ENCODE measurements around the gene TCTN3. TPM values are rescaled to one million over a fixed set of nuclear protein-coding genes. Genes with fewer than 3 reads are reported as not detected.

The TCTN3 gene
- total RNA-seq, 1 donor from 2014 or later, result 44.3 TPM

DNA sequence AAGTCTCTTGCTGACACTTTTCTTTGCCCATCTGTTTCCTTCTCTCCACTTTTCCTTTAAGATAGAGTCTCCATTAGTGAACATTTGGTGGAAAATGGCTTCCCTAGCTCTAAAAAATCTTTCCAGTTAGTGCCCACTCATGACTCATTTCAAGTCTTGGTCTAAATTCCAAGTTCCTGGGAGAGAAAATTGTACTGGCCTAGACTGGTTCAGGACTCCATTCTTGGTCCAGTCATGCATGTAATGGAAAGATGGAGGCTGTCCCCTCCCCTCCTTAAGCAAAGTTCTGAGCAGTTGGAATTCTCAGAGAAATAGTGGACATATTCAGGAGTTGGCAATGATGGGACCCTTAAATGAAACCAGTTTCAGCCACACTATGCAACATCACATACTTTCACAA lies 33.4 kb downstream of the TCTN3 start:
- H3K4me3 ChIP-seq (ENCODE audit: insufficient read depth, low read depth, low read length), result no peak overlapping the region
- H3K4me2 ChIP-seq (ENCODE audit: low read length), result peak overlapping the region; percentile 8
- no peaks in the 10 kb centered on the region for H3K9me3 ChIP-seq (ENCODE audit: insufficient read depth, low read depth, low read length)
- H3K36me3 ChIP-seq (ENCODE audit: insufficient read depth, low read length), result no peaks in the 10 kb centered on the region
- peaks cover 17% of the 10 kb centered on the region for H3K79me2 ChIP-seq (ENCODE audit: insufficient read depth, low read length)
- no peak overlapping the region for H3K9ac ChIP-seq (ENCODE audit: low read length)
- peaks cover 5% of the 10 kb centered on the region for H3K4me1 ChIP-seq (ENCODE audit: insufficient read depth, low read length)
- DNase-seq (ENCODE audit: low read depth), result peak; percentile 59
- H3K27me3 Mint-ChIP-seq (ENCODE audit: low read depth, unreplicated experiment), result no peaks in the 10 kb centered on the region
- FAIRE-seq, result no peak
- H3K27me3 ChIP-seq (ENCODE audit: insufficient read depth, low read length), result no peaks in the 10 kb centered on the region
- TF ChIP-seq, protein P1, sequence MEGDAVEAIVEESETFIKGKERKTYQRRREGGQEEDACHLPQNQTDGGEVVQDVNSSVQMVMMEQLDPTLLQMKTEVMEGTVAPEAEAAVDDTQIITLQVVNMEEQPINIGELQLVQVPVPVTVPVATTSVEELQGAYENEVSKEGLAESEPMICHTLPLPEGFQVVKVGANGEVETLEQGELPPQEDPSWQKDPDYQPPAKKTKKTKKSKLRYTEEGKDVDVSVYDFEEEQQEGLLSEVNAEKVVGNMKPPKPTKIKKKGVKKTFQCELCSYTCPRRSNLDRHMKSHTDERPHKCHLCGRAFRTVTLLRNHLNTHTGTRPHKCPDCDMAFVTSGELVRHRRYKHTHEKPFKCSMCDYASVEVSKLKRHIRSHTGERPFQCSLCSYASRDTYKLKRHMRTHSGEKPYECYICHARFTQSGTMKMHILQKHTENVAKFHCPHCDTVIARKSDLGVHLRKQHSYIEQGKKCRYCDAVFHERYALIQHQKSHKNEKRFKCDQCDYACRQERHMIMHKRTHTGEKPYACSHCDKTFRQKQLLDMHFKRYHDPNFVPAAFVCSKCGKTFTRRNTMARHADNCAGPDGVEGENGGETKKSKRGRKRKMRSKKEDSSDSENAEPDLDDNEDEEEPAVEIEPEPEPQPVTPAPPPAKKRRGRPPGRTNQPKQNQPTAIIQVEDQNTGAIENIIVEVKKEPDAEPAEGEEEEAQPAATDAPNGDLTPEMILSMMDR (IDR thresholded peaks at IDR 0.05; ENCODE audit: insufficient read depth, low read depth, low read length), result no peak
- TF ChIP-seq EZH2 (IDR thresholded peaks at IDR 0.05; ENCODE audit: insufficient read depth, low read length), result no peak
- H4K20me1 ChIP-seq (ENCODE audit: insufficient read depth, low read length), result peaks cover 3% of the 10 kb centered on the region
- peak overlapping the region; percentile 78 for H3K27ac Mint-ChIP-seq (ENCODE audit: unreplicated experiment)
- H3K4me1 Mint-ChIP-seq (ENCODE audit: low read depth, unreplicated experiment), result peaks cover 9% of the 10 kb centered on the region
- no peak overlapping the region for H3K27ac ChIP-seq (ENCODE audit: low read depth, low read length)
- H2AFZ ChIP-seq (ENCODE audit: low read depth, low read length), result peak overlapping the region; percentile 20
- H3K4me3 Mint-ChIP-seq (ENCODE audit: unreplicated experiment), result no peak overlapping the region
- H3K36me3 Mint-ChIP-seq (ENCODE audit: low read depth, unreplicated experiment), result peaks cover 3% of the 10 kb centered on the region
- H3K9me3 Mint-ChIP-seq (ENCODE audit: unreplicated experiment), result no peaks in the 10 kb centered on the region

DNA sequence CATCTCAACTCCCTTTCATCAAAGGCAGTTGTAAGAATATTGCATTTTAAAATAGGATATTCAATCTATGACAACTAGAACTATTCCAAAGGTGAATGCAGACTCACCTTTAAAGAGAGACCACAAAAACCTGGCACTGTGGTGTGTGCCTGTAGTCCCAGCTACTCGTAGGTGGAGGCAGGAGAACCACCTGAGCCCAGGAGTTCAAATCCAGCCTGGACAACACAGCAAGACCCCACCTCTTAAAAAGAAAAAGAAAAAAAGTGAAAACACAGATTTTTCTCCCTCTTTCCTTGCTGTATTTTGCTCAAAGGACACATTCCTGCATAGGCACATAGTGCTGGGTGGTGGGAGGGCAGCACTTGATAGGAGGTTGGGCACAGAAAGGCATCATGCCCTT lies 36.5 kb downstream of the TCTN3 start:
- Histone ChIP-seq H3K9me3 (ENCODE audit: insufficient read depth, low read depth, low read length) (no peaks in the 10 kb centered on the region), H3K27me3 (ENCODE audit: insufficient read depth, low read length) (no peaks in the 10 kb centered on the region), H3K9ac (ENCODE audit: low read length) (peak overlapping the region; percentile 91), H3K27ac (ENCODE audit: low read depth, low read length) (no peak overlapping the region), H3K36me3 (ENCODE audit: insufficient read depth, low read length) (peaks cover 1% of the 10 kb centered on the region), H2AFZ (ENCODE audit: low read depth, low read length) (peak overlapping the region; percentile 77), H4K20me1 (ENCODE audit: insufficient read depth, low read length) (peaks cover 30% of the 10 kb centered on the region), H3K79me2 (ENCODE audit: insufficient read depth, low read length) (peaks cover 45% of the 10 kb centered on the region), H3K4me1 (ENCODE audit: insufficient read depth, low read length) (peaks cover 8% of the 10 kb centered on the region), H3K4me2 (ENCODE audit: low read length) (peak overlapping the region; percentile 97), H3K4me3 (ENCODE audit: insufficient read depth, low read depth, low read length) (peak overlapping the region; percentile 92)
- FAIRE-seq (no peak), DNase-seq (ENCODE audit: low read depth) (no peak)
- TF ChIP-seq EZH2 (IDR thresholded peaks at IDR 0.05; ENCODE audit: insufficient read depth, low read length), result no peak
- TF ChIP-seq, protein P1 (IDR thresholded peaks at IDR 0.05; ENCODE audit: insufficient read depth, low read depth, low read length), result no peak
- H3K27ac Mint-ChIP-seq (ENCODE audit: unreplicated experiment), result peak overlapping the region; percentile 97
- H3K4me1 Mint-ChIP-seq (ENCODE audit: low read depth, unreplicated experiment), result peaks cover 21% of the 10 kb centered on the region
- H3K36me3 Mint-ChIP-seq (ENCODE audit: low read depth, unreplicated experiment), result peaks cover 10% of the 10 kb centered on the region
- H3K4me3 Mint-ChIP-seq (ENCODE audit: unreplicated experiment), result peak overlapping the region; percentile 86
- no peaks in the 10 kb centered on the region for H3K9me3 Mint-ChIP-seq (ENCODE audit: unreplicated experiment)
- H3K27me3 Mint-ChIP-seq (ENCODE audit: low read depth, unreplicated experiment), result no peaks in the 10 kb centered on the region

DNA sequence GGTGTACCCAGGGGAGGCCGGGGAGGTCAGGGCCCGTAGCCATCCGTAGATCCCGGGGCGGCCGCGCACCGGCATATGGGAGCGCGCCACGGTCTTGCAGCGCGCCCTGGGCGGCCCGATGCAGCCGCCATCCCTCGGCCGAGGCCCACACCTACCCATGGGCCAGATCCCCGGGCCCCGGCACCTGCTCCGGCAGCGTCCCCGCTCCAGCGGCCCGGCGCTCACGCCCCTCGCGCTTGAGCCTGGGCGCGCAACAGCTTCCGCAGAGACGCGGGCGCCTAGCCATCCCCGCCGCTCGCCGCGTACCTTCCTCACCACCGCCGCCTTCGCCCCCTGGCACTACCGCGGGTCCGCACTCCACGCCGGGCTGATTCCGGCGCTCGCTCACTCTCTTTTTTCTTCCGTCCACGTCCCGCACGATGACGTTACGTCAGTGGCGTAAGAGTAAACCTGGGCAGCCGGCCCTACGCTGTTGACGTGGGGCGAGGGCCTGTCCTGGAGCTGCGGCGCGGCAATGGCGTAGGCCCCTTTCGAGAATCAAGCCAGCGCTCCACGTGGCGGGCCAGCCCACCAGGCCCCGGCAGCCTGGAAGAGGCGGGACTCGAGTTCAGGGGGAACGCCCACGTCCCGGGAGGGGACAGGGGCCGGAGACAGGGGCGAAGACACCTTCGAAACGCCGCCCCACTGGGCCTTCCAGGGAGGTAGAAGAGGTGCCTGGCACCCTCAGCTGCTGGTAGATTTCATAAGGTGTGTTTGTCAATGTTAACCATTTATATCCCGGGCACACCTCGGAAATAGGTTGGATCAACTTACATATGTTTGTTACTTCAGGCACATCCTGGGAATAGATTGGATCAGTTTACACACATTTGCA lies 37.2 kb downstream of the TCTN3 start, which contains the start of gene ALDH18A1:
Gene ALDH18A1, minus strand, starts transcription at position 421 of the 874 bp plus-strand sequence. CDS start 3,334 bp downstream, outside the sequence.
- peak within 1 kb of the TSS; percentile 97 for H3K27ac Mint-ChIP-seq (ENCODE audit: unreplicated experiment)
- peaks cover 52% of the 10 kb centered on the region for H3K79me2 ChIP-seq (ENCODE audit: insufficient read depth, low read length)
- peaks cover 3% of the 10 kb centered on the region for H3K9me3 Mint-ChIP-seq (ENCODE audit: unreplicated experiment)
- peaks cover 14% of the 10 kb centered on the region for H3K36me3 Mint-ChIP-seq (ENCODE audit: low read depth, unreplicated experiment)
- DNase-seq (ENCODE audit: low read depth), result peak; percentile 78
- peak within 1 kb of the TSS; percentile 91 for H3K9ac ChIP-seq (ENCODE audit: low read length)
- peaks cover 8% of the 10 kb centered on the region for H3K36me3 ChIP-seq (ENCODE audit: insufficient read depth, low read length)
- FAIRE-seq, result no peak
- H3K4me3 Mint-ChIP-seq (ENCODE audit: unreplicated experiment), result peak within 1 kb of the TSS; percentile 86
- no peaks in the 10 kb centered on the region for H3K27me3 ChIP-seq (ENCODE audit: insufficient read depth, low read length)
- H3K9me3 ChIP-seq (ENCODE audit: insufficient read depth, low read depth, low read length), result no peaks in the 10 kb centered on the region
- H3K4me1 ChIP-seq (ENCODE audit: insufficient read depth, low read length), result peaks cover 8% of the 10 kb centered on the region
- H3K4me2 ChIP-seq (ENCODE audit: low read length), result peak within 1 kb of the TSS; percentile 97
- no peaks in the 10 kb centered on the region for H3K27me3 Mint-ChIP-seq (ENCODE audit: low read depth, unreplicated experiment)
- H2AFZ ChIP-seq (ENCODE audit: low read depth, low read length), result peak within 1 kb of the TSS; percentile 77
- H3K27ac ChIP-seq (ENCODE audit: low read depth, low read length), result peak within 1 kb of the TSS; percentile 77
- peaks cover 34% of the 10 kb centered on the region for H4K20me1 ChIP-seq (ENCODE audit: insufficient read depth, low read length)
- H3K4me1 Mint-ChIP-seq (ENCODE audit: low read depth, unreplicated experiment), result peaks cover 21% of the 10 kb centered on the region
- H3K4me3 ChIP-seq (ENCODE audit: insufficient read depth, low read depth, low read length), result peak within 1 kb of the TSS; percentile 92
- TF ChIP-seq, protein P1 (IDR thresholded peaks at IDR 0.05; ENCODE audit: insufficient read depth, low read depth, low read length), result no peak
- TF ChIP-seq EZH2 (IDR thresholded peaks at IDR 0.05; ENCODE audit: insufficient read depth, low read length), result no peak
